Measurements from ENCODE around the gene CMKLR1. TPM values are rescaled to one million over a fixed set of nuclear protein-coding genes. Genes with fewer than 3 reads are reported as not detected.

CMKLR1 gene
- total RNA-seq, 1 donor from 2014 or later = 0.44 TPM

DNA sequence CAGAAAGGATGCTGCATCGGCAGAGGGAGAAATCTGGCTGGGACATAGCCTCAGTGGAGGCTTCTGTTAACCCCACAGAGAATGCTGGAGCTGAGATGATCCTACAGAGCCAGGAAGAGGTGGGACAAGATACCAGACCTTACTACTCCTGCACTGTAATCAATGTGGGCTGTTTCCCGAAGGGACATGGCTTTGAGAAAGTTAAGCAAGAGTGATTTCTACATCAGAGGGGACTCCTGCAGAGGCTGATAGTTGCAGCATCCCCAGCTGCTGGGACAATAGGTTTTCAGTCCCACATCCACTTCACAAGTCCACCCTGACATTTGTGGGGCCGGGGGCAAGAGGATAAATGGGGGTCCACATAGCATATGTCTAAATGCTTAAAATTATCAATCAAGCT, 22.5 kb upstream of the CMKLR1 start:
- TF ChIP-seq, protein P1, sequence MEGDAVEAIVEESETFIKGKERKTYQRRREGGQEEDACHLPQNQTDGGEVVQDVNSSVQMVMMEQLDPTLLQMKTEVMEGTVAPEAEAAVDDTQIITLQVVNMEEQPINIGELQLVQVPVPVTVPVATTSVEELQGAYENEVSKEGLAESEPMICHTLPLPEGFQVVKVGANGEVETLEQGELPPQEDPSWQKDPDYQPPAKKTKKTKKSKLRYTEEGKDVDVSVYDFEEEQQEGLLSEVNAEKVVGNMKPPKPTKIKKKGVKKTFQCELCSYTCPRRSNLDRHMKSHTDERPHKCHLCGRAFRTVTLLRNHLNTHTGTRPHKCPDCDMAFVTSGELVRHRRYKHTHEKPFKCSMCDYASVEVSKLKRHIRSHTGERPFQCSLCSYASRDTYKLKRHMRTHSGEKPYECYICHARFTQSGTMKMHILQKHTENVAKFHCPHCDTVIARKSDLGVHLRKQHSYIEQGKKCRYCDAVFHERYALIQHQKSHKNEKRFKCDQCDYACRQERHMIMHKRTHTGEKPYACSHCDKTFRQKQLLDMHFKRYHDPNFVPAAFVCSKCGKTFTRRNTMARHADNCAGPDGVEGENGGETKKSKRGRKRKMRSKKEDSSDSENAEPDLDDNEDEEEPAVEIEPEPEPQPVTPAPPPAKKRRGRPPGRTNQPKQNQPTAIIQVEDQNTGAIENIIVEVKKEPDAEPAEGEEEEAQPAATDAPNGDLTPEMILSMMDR (conservative IDR thresholded peaks at IDR 0.05) = no peak
- Mint-ChIP-seq H3K36me3 (ENCODE audit: low read depth) (no peaks in the 10 kb centered on the region), H3K27me3 (ENCODE audit: low read depth) (peaks cover 15% of the 10 kb centered on the region), H3K4me3 (no peak overlapping the region), H3K27ac (ENCODE audit: unreplicated experiment) (no peak overlapping the region), H3K4me1 (peaks cover 5% of the 10 kb centered on the region), H3K9me3 (no peaks in the 10 kb centered on the region)
- DNase-seq (ENCODE audit: low read depth, low spot score) = no peak

DNA sequence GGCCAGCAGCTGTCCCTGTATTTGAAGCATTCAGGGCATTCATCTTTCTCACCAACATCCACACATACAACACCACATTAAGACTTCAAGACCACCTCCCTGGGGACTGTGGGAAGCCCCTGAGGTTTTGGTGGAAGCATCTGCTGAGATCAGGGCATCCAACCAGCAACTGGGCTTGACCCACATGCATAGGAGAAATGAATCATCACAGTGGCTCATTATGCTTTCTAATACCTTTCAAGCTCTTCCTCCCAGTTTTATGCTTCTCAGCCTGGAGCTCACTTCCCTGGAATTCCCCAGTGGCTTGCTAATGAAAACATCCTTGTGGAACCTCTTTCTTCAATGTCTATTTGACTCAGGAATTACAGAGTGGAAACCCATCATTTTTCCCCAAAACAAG, 21.4 kb upstream of the CMKLR1 start:
- no peaks in the 10 kb centered on the region for H3K36me3 Mint-ChIP-seq (ENCODE audit: low read depth)
- no peak overlapping the region for H3K4me3 Mint-ChIP-seq
- no peaks in the 10 kb centered on the region for H3K9me3 Mint-ChIP-seq
- H3K27ac Mint-ChIP-seq (ENCODE audit: unreplicated experiment) = no peak overlapping the region
- peaks cover 15% of the 10 kb centered on the region for H3K27me3 Mint-ChIP-seq (ENCODE audit: low read depth)
- H3K4me1 Mint-ChIP-seq = peaks cover 5% of the 10 kb centered on the region
- DNase-seq (ENCODE audit: low read depth, low spot score) = no peak
- TF ChIP-seq, protein P1 (conservative IDR thresholded peaks at IDR 0.05) = no peak

DNA sequence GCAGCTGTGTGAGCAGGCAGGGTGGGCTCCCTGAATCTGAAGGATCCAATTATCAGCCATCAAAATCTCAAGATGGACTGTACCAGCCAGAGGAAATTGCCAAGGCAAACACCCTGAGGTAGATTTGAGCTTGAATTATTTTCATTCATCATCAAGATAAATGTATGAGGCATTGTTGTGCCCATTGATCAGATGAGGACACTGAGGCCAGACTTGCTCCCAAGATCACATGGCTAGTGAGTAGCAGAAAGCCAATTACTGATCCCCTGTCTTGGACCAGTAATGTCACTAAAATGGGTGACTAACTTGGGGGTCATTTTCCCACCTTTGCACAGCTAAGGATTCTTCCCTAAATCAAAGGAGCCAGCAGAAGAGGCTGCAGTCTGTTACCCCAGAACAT, 20.9 kb upstream of the CMKLR1 start:
- H3K4me1 Mint-ChIP-seq = peaks cover 5% of the 10 kb centered on the region
- H3K4me3 Mint-ChIP-seq = no peak overlapping the region
- H3K27ac Mint-ChIP-seq (ENCODE audit: unreplicated experiment) = no peak overlapping the region
- no peaks in the 10 kb centered on the region for H3K9me3 Mint-ChIP-seq
- no peak for DNase-seq (ENCODE audit: low read depth, low spot score)
- TF ChIP-seq, protein P1 (conservative IDR thresholded peaks at IDR 0.05) = no peak
- peaks cover 15% of the 10 kb centered on the region for H3K27me3 Mint-ChIP-seq (ENCODE audit: low read depth)
- H3K36me3 Mint-ChIP-seq (ENCODE audit: low read depth) = no peaks in the 10 kb centered on the region

DNA sequence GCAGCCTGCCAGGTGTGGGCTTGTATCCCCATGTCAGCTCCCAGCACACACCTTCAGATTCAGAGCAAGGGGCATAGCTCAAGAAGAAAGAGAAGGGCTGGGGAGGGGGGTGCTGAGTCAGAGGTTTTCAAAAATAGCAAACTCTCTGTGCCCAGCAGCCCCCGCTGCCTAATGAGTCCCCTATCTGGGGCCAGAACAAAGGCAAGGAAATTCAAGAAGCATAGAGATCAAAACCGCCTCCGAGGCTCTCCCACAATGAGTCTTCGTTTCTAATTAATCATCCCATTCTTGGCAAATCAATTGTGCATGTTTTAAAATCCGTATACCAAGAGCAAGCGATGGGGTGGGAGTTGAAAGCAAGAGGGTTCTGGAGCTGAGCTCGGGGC, 19.5 kb upstream of the CMKLR1 start:
- Mint-ChIP-seq H3K27ac (ENCODE audit: unreplicated experiment) (no peak overlapping the region), H3K4me3 (no peak overlapping the region), H3K4me1 (peaks cover 5% of the 10 kb centered on the region), H3K36me3 (ENCODE audit: low read depth) (no peaks in the 10 kb centered on the region), H3K27me3 (ENCODE audit: low read depth) (peaks cover 19% of the 10 kb centered on the region), H3K9me3 (no peaks in the 10 kb centered on the region)
- no peak for DNase-seq (ENCODE audit: low read depth, low spot score)
- TF ChIP-seq, protein P1 (conservative IDR thresholded peaks at IDR 0.05) = no peak

DNA sequence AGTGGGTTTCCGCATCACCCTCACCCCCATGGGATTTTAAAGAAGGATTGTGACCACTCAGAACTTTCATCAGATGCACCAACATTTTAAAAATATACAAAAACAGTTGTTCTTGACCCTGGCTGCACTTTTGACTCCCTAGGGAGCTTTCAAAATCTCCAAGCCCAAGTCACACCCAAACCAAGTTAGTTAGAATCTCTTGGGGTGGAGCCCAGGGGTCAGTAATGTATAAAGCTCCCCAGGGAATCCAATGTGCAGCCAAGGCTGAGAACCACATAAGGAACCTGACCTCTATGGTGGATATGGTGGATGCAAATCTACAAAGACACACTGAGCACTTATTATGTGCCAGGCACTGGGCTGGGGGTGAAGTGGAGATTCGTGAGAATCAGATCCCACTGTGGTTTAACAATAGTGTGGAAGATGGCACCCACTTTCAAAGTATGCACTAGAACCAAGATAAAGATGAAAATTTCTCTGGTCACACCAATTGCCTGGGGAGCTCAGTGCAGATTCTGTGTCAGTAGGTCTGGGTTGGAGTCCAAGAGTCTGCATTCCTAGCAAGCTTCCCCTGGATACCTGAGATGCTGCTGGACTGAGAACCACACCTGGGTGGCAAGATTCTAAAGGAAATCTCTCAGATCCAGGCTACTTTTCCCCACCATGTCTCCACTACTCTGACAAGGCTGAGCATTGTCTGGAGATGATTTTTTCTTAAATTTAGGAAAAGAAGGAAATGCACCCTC, 18.9 kb upstream of the CMKLR1 start:
- no peak for DNase-seq (ENCODE audit: low read depth, low spot score)
- H3K4me1 Mint-ChIP-seq = peaks cover 5% of the 10 kb centered on the region
- H3K4me3 Mint-ChIP-seq = no peak overlapping the region
- TF ChIP-seq, protein P1 (conservative IDR thresholded peaks at IDR 0.05) = no peak
- H3K27ac Mint-ChIP-seq (ENCODE audit: unreplicated experiment) = no peak overlapping the region
- no peaks in the 10 kb centered on the region for H3K36me3 Mint-ChIP-seq (ENCODE audit: low read depth)
- no peaks in the 10 kb centered on the region for H3K9me3 Mint-ChIP-seq
- H3K27me3 Mint-ChIP-seq (ENCODE audit: low read depth) = peaks cover 19% of the 10 kb centered on the region
